Neural cell (in vitro differentiated cells): ENCODE results near the gene TGFBRAP1.

ENCODE experiments used
- EP300 ChIP-seq: fragments of 450-650 bp; conservative IDR thresholded peaks from 2 replicates; pipeline ENCODE4 v1.6.1; 2014; ENCODE audit warnings: antibody characterized with exemption, mild to moderate bottlenecking, moderate library complexity; ENCODE audit not compliant: poor library complexity, severe bottlenecking
- POLR2AphosphoS5 ChIP-seq: IDR thresholded peaks from 2 replicates; pipeline ENCODE4 v1.6.1; 2012
- TF ChIP-seq, protein P1 (sequence below): fragments of 450-650 bp; IDR thresholded peaks from 2 replicates; pipeline ENCODE4 v1.5.1; 2014; ENCODE audit warnings: antibody characterized with exemption, mild to moderate bottlenecking, moderate library complexity; ENCODE audit not compliant: poor library complexity, severe bottlenecking
- TF ChIP-seq, protein P2 (sequence below): IDR thresholded peaks from 2 replicates; pipeline ENCODE4 v1.6.1; 2012; ENCODE audit warnings: borderline replicate concordance

DNA sequence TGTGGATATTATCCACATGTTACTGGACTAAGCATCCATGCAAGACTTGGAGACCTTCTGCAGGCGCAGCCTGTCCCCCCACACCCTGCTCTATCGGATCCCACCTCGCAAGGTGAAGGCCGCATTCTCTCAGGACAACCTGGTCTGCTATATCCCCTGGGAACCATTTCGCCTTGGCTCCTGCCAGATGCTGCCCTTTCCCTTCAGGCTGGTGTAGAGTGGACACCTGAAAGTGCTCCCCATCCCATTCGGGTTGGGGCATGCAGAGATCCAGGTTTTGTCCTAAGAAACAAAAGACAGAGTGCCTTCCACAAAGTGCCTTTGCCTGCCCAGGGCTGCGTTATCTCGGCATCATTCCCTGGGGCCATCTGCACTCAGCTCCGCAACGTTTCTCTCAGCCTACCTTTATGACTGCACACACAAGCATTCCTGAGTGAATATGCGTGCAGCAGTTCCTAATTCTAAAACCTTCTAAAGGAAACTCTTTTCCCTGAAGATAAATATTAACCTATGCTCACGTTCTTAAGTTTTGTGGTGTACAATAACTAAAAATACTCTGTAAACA lies 48.8 kb upstream of the TGFBRAP1 start:
- TF ChIP-seq, protein P1, sequence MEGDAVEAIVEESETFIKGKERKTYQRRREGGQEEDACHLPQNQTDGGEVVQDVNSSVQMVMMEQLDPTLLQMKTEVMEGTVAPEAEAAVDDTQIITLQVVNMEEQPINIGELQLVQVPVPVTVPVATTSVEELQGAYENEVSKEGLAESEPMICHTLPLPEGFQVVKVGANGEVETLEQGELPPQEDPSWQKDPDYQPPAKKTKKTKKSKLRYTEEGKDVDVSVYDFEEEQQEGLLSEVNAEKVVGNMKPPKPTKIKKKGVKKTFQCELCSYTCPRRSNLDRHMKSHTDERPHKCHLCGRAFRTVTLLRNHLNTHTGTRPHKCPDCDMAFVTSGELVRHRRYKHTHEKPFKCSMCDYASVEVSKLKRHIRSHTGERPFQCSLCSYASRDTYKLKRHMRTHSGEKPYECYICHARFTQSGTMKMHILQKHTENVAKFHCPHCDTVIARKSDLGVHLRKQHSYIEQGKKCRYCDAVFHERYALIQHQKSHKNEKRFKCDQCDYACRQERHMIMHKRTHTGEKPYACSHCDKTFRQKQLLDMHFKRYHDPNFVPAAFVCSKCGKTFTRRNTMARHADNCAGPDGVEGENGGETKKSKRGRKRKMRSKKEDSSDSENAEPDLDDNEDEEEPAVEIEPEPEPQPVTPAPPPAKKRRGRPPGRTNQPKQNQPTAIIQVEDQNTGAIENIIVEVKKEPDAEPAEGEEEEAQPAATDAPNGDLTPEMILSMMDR: no peak
- TF ChIP-seq POLR2AphosphoS5: no peak
- TF ChIP-seq, protein P2, sequence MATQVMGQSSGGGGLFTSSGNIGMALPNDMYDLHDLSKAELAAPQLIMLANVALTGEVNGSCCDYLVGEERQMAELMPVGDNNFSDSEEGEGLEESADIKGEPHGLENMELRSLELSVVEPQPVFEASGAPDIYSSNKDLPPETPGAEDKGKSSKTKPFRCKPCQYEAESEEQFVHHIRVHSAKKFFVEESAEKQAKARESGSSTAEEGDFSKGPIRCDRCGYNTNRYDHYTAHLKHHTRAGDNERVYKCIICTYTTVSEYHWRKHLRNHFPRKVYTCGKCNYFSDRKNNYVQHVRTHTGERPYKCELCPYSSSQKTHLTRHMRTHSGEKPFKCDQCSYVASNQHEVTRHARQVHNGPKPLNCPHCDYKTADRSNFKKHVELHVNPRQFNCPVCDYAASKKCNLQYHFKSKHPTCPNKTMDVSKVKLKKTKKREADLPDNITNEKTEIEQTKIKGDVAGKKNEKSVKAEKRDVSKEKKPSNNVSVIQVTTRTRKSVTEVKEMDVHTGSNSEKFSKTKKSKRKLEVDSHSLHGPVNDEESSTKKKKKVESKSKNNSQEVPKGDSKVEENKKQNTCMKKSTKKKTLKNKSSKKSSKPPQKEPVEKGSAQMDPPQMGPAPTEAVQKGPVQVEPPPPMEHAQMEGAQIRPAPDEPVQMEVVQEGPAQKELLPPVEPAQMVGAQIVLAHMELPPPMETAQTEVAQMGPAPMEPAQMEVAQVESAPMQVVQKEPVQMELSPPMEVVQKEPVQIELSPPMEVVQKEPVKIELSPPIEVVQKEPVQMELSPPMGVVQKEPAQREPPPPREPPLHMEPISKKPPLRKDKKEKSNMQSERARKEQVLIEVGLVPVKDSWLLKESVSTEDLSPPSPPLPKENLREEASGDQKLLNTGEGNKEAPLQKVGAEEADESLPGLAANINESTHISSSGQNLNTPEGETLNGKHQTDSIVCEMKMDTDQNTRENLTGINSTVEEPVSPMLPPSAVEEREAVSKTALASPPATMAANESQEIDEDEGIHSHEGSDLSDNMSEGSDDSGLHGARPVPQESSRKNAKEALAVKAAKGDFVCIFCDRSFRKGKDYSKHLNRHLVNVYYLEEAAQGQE: no peak
- no peak for TF ChIP-seq EP300
